Nephron progenitor cell (in vitro differentiated cells): ENCODE measurements around the gene KIF5A.

Experiments
- DNase-seq: peaks from one replicate; pipeline ENCODE4 v3.0.0; 2021
- H3K27ac Mint-ChIP-seq: 2 replicates; pipeline ENCODE4 v1.8.0; 2021; ENCODE audit warnings: mild to moderate bottlenecking, moderate library complexity, mixed read lengths
- H3K27me3 Mint-ChIP-seq: 2 replicates; pipeline ENCODE4 v1.8.0; 2021; ENCODE audit warnings: mild to moderate bottlenecking, low read depth, mixed read lengths; ENCODE audit not compliant: poor library complexity
- H3K36me3 Mint-ChIP-seq: 2 replicates; pipeline ENCODE4 v1.8.0; 2021; ENCODE audit warnings: low read depth, mixed read lengths
- H3K4me1 Mint-ChIP-seq: 2 replicates; pipeline ENCODE4 v1.8.0; 2021; ENCODE audit warnings: mixed read lengths
- H3K4me3 Mint-ChIP-seq: 2 replicates; pipeline ENCODE4 v1.8.0; 2021; ENCODE audit warnings: mild to moderate bottlenecking, moderate library complexity, mixed read lengths
- H3K9me3 Mint-ChIP-seq: 2 replicates; pipeline ENCODE4 v1.8.0; 2021; ENCODE audit warnings: mild to moderate bottlenecking, moderate library complexity, mixed read lengths
- TF ChIP-seq, protein P1 (sequence below): fragments of 200-600 bp; sonication (generic); IDR thresholded peaks from 2 replicates; pipeline ENCODE4 v1.5.0; 2021; ENCODE audit warnings: antibody characterized with exemption

Gene KIF5A

DNA sequence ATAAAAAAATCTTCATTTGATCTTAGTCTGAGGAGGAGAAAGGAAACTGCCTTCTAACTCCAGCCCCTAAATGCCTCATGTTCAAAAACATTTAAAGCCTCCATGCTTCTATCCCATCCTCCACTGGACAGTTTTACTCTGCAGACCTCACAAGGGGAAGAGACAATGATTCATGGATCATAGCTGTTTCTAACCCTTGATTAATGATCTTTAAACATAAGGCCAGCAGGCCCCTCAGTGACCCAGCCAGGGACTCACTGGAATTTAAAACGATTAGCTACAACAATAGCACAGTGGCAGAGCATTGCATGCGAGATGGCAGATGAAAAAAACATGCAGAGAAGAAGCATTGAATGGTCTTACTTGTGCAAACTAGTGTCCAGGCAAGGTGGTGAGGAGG lies 8.8 kb upstream of the KIF5A start:
- Mint-ChIP-seq H3K9me3 (no peaks in the 10 kb centered on the region), H3K27me3 (no peaks in the 10 kb centered on the region), H3K36me3 (peaks cover 30% of the 10 kb centered on the region), H3K27ac (no peak overlapping the region), H3K4me3 (no peak overlapping the region), H3K4me1 (peaks cover 33% of the 10 kb centered on the region)
- no peak for DNase-seq
- TF ChIP-seq, protein P1, sequence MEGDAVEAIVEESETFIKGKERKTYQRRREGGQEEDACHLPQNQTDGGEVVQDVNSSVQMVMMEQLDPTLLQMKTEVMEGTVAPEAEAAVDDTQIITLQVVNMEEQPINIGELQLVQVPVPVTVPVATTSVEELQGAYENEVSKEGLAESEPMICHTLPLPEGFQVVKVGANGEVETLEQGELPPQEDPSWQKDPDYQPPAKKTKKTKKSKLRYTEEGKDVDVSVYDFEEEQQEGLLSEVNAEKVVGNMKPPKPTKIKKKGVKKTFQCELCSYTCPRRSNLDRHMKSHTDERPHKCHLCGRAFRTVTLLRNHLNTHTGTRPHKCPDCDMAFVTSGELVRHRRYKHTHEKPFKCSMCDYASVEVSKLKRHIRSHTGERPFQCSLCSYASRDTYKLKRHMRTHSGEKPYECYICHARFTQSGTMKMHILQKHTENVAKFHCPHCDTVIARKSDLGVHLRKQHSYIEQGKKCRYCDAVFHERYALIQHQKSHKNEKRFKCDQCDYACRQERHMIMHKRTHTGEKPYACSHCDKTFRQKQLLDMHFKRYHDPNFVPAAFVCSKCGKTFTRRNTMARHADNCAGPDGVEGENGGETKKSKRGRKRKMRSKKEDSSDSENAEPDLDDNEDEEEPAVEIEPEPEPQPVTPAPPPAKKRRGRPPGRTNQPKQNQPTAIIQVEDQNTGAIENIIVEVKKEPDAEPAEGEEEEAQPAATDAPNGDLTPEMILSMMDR, result no peak

DNA sequence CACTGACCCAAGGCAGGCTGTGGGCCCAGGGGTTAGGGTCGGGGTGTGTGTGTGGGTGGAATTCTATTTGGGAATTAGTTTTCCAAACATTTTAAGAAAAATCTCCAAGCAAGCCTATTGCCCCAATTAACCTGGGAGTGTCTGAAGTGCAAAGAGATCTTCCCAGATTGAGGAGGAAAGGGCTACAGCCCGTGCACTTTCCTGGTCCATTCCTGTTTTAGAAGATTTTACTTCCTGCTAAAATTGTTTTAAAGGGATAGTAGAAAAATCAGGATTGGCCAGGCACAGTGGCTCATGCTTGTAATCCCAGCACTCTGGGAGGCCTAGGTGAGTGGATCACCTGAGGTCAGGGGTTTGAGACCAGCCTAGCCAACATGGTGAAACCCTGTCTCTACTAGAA lies 8.1 kb upstream of the KIF5A start:
- peaks cover 37% of the 10 kb centered on the region for H3K4me1 Mint-ChIP-seq
- no peak for DNase-seq
- H3K4me3 Mint-ChIP-seq, result no peak overlapping the region
- H3K27me3 Mint-ChIP-seq, result no peaks in the 10 kb centered on the region
- no peaks in the 10 kb centered on the region for H3K9me3 Mint-ChIP-seq
- TF ChIP-seq, protein P1, result no peak
- no peak overlapping the region for H3K27ac Mint-ChIP-seq
- peaks cover 24% of the 10 kb centered on the region for H3K36me3 Mint-ChIP-seq

GRCh38 chr12:57543581-57543980 lies 6.3 kb upstream of the KIF5A start:
- H3K9me3 Mint-ChIP-seq, result no peaks in the 10 kb centered on the region
- H3K27ac Mint-ChIP-seq, result no peak overlapping the region
- TF ChIP-seq, protein P1, result no peak
- no peak overlapping the region for H3K4me3 Mint-ChIP-seq
- H3K36me3 Mint-ChIP-seq, result peaks cover 10% of the 10 kb centered on the region
- no peak for DNase-seq
- peaks cover 42% of the 10 kb centered on the region for H3K4me1 Mint-ChIP-seq
- peaks cover 17% of the 10 kb centered on the region for H3K27me3 Mint-ChIP-seq

DNA sequence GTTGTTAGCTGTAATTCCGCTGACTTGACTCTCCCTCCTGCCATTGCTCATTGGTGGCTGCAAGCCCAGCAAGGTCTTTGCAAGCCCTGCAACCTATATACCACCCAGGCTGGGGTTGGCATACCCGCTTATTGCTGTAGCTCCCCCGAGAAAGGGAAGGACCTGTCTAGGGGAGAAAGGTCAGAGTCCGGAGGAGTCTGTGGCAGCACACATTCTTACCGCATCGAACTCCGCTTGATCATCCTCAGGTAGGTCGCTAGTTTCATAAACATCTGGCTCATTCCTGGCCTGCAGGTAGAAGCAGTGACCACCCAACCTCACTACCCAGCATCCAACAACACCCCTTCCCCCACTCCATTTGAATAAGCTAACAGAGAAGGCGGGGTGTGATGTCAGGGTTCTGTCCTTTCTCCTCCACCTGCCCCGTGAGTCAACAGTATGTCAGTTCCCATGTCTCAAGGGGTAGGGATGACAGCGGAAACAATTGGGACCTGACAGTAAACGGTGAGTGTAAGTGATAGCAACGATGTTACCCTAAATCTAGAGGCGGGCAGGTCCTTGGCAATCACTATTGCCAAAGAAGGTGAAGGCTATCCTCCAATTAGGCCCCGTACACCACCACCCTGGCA lies 3.9 kb upstream of the KIF5A start:
- Mint-ChIP-seq H3K27me3 (peaks cover 40% of the 10 kb centered on the region), H3K36me3 (peaks cover 3% of the 10 kb centered on the region), H3K27ac (no peak overlapping the region), H3K4me1 (peaks cover 37% of the 10 kb centered on the region), H3K9me3 (no peaks in the 10 kb centered on the region), H3K4me3 (peak overlapping the region; percentile 98)
- no peak for DNase-seq
- TF ChIP-seq, protein P1, result no peak

DNA sequence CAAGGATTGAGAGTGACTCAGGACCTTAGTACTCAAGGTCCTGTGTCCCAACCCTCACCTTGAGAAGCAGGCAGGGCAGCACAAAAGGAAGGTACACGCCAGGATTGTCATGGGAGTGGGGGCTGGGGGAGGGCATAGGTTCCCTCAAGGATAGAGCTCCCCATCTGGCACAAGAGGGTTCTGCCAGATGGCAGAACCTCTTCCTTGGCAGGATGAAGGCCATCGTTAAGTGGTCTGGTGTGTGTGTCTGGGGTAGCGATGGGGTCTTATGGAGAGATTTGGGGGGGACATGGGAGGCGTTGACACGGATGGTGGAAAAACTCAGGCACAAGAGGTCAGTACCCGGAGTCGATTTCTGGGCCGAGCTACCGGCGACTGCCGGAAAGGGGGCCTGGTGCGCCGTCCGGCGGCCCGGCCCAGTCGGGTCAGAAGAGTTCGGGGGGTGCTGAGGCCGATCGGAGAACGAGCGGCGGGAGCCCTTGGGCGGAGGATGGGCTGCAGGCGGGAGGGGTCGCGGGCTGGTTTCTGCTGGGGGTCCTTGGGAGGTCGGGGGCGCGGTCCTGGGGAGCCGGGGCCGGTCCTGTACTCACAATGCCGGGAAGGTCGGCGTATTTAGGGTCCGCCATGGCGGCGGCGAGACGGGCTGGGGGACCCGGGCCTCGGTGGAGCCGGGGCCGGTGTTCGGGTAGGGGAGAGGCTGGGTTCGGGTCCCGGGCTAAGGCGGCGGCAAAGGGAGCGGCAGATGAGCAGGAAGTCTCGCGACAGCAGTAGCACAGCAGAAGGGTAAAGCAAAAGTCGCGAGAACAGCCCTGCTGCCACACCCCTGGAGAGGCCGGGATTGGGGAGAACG lies 3.2 kb upstream of the KIF5A start, which contains the start of gene DCTN2:
DCTN2 (minus strand) TSS at position 755 of the 850 bp plus-strand sequence; CDS start at position 626, 129 bp downstream.
- Mint-ChIP-seq H3K4me1 (peaks cover 37% of the 10 kb centered on the region), H3K4me3 (peak within 1 kb of the TSS; percentile 98)
- TF ChIP-seq, protein P1, result no peak

More for the DNA sequence above, 3.2 kb upstream of the KIF5A start, which contains the start of gene DCTN2:
- Mint-ChIP-seq H3K9me3 (no peaks in the 10 kb centered on the region), H3K27me3 (peaks cover 47% of the 10 kb centered on the region), H3K36me3 (no peaks in the 10 kb centered on the region), H3K27ac (peak within 1 kb of the TSS; percentile 29)
- DNase-seq, result peak; percentile 90
